Ishikawa (cell line): ENCODE results near the gene SYK.

ENCODE experiments used
- CEBPB ChIP-seq: IDR thresholded peaks from 2 replicates; pipeline ENCODE4 v1.6.1; 2012
- CREB1 ChIP-seq: IDR thresholded peaks from 2 replicates; pipeline ENCODE4 v1.6.1; 2012; ENCODE audit warnings: low read depth
- EGR1 ChIP-seq: IDR thresholded peaks from 2 replicates; pipeline ENCODE4 v1.6.1; 2012
- EP300 ChIP-seq: IDR thresholded peaks from 2 replicates; pipeline ENCODE4 v1.6.1; 2012; ENCODE audit warnings: borderline replicate concordance
- FOXM1 ChIP-seq: IDR thresholded peaks from 2 replicates; pipeline ENCODE4 v1.6.1; 2012; ENCODE audit warnings: low read depth, borderline replicate concordance
- NFIC ChIP-seq: IDR thresholded peaks from 2 replicates; pipeline ENCODE4 v1.6.1; 2012
- RAD21 ChIP-seq: IDR thresholded peaks from 2 replicates; pipeline ENCODE4 v1.6.1; 2012; ENCODE audit warnings: low read depth
- TAF1 ChIP-seq: IDR thresholded peaks from 2 replicates; pipeline ENCODE4 v1.6.1; 2012; ENCODE audit warnings: low read depth, mild to moderate bottlenecking
- TCF12 ChIP-seq: IDR thresholded peaks from 2 replicates; pipeline ENCODE4 v1.6.1; 2012; ENCODE audit warnings: low read depth
- TEAD4 ChIP-seq: IDR thresholded peaks from 2 replicates; pipeline ENCODE4 v1.6.1; 2012
- YY1 ChIP-seq: IDR thresholded peaks from 2 replicates; pipeline ENCODE4 v1.6.1; 2012; ENCODE audit warnings: low read depth
- ZBTB7A ChIP-seq: IDR thresholded peaks from 2 replicates; pipeline ENCODE4 v1.6.1; 2012; ENCODE audit warnings: low read depth
- TF ChIP-seq, protein P1 (sequence below): IDR thresholded peaks from 2 replicates; pipeline ENCODE4 v1.6.1; 2012; ENCODE audit warnings: low read depth, mild to moderate bottlenecking
- TF ChIP-seq, protein P2 (sequence below): IDR thresholded peaks from 2 replicates; pipeline ENCODE4 v1.6.1; 2012
- TF ChIP-seq, protein P3 (sequence below): IDR thresholded peaks from 2 replicates; pipeline ENCODE4 v1.6.1; 2012

Gene SYK

DNA sequence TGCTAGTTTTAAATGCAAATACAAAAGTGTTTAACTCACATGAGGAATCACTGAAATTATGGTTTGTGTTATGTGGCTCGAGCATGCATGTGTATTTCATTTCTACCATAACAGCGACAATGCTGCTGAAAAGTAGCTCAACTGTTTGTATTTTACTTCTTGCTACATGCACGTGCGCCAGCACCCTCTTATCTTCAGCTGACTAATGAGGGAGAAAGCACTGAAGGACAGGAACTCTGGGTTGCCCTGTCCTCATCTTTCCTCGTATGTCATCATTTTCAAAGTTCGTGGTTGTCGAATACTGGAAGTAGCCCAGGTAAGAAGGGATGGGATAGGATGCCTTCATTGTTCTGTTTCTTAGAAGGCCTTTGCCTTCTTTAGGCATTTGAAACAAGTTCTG is 120.3 kb downstream of the SYK start:
- no peak for TF ChIP-seq EP300
- TF ChIP-seq FOXM1, result no peak
- no peak for TF ChIP-seq CREB1
- TF ChIP-seq CEBPB, result no peak
- TF ChIP-seq ZBTB7A, result no peak
- TF ChIP-seq, protein P1, sequence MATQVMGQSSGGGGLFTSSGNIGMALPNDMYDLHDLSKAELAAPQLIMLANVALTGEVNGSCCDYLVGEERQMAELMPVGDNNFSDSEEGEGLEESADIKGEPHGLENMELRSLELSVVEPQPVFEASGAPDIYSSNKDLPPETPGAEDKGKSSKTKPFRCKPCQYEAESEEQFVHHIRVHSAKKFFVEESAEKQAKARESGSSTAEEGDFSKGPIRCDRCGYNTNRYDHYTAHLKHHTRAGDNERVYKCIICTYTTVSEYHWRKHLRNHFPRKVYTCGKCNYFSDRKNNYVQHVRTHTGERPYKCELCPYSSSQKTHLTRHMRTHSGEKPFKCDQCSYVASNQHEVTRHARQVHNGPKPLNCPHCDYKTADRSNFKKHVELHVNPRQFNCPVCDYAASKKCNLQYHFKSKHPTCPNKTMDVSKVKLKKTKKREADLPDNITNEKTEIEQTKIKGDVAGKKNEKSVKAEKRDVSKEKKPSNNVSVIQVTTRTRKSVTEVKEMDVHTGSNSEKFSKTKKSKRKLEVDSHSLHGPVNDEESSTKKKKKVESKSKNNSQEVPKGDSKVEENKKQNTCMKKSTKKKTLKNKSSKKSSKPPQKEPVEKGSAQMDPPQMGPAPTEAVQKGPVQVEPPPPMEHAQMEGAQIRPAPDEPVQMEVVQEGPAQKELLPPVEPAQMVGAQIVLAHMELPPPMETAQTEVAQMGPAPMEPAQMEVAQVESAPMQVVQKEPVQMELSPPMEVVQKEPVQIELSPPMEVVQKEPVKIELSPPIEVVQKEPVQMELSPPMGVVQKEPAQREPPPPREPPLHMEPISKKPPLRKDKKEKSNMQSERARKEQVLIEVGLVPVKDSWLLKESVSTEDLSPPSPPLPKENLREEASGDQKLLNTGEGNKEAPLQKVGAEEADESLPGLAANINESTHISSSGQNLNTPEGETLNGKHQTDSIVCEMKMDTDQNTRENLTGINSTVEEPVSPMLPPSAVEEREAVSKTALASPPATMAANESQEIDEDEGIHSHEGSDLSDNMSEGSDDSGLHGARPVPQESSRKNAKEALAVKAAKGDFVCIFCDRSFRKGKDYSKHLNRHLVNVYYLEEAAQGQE, result no peak
- no peak for TF ChIP-seq NFIC
- TF ChIP-seq TAF1, result no peak

DNA sequence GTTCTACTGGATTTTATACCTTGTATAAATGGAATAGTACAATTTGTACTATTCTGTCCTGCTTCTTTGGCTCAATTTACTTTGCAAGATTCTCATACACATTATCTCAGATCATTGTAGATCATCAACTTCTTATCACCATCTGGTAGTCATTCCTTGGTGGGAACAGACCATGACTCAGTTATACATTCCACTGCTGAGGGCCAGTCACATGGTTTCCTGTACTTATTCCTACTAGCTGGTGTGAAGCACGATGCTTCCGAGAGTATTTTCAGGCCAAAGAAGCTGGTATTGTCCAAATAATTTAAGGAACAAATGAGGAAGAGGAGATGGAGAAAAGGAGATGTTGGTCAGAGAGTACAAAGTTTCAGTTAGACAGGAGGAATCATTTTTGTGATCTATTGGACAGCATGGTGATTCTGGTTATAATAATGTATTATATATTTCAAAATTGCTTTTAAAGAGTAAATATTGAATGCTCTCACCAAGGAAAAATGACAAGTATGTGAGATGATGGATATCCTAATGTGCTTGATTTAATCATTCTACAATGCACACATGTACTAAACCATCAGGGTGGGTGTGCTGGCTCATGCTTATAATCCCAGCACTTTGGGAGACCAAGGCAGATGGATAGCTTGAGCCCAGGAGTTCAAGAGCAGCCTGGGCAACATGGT is 124.1 kb downstream of the SYK start:
- TF ChIP-seq TAF1 (no peak), CREB1 (no peak), ZBTB7A (no peak), CEBPB (no peak), YY1 (no peak), EP300 (no peak), TCF12 (no peak), EGR1 (no peak), RAD21 (no peak), FOXM1 (no peak), TEAD4 (no peak), NFIC (no peak)
- TF ChIP-seq, protein P2, sequence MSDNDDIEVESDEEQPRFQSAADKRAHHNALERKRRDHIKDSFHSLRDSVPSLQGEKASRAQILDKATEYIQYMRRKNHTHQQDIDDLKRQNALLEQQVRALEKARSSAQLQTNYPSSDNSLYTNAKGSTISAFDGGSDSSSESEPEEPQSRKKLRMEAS, result no peak
- TF ChIP-seq, protein P1, result no peak
- TF ChIP-seq, protein P3, sequence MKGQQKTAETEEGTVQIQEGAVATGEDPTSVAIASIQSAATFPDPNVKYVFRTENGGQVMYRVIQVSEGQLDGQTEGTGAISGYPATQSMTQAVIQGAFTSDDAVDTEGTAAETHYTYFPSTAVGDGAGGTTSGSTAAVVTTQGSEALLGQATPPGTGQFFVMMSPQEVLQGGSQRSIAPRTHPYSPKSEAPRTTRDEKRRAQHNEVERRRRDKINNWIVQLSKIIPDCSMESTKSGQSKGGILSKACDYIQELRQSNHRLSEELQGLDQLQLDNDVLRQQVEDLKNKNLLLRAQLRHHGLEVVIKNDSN, result no peak

DNA sequence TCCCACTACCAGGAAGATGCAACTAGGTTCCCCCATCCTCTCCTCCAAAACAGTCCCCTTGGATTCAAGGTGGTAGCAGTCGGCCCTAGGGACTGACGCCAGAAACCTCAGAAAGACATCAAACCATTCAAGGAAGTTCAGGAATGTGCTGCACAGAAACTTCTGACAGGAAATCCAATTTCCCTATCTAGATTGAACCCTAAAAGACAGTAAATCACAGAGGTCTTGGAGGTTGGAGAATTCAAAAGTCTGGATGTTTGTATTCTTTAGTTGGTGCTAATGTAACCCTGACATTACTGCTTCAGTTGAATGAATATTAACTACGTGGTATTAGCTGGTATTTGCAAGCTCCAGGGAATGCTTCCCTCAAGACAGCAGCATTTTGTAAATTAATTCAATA is 125.3 kb downstream of the SYK start:
- no peak for TF ChIP-seq TAF1
- TF ChIP-seq, protein P3, result no peak
- TF ChIP-seq EGR1, result no peak
- no peak for TF ChIP-seq ZBTB7A
- no peak for TF ChIP-seq YY1
- TF ChIP-seq RAD21, result no peak
- TF ChIP-seq NFIC, result no peak
- no peak for TF ChIP-seq CEBPB
- no peak for TF ChIP-seq EP300
- no peak for TF ChIP-seq TCF12
- TF ChIP-seq CREB1, result no peak

DNA sequence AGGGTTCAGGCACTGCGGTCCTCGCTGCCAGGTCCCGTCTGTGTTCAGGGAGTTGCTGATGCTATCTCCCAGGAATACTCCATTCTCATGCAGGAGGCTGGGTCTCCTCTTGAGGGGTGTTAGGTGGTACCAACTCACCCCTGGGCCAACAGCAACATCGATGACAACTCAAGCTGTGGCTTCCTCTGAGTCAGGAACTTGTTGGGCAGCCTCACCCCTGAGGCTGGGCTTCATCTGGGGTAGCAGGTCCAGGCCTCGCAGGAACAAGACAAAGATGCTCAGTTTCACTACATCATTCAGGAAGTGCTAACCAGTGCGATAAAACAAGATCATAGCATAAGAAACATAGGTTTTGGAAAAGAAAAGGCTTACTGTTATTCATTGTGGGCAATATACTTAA is 125.9 kb downstream of the SYK start:
- no peak for TF ChIP-seq FOXM1
- TF ChIP-seq TAF1, result no peak

DNA sequence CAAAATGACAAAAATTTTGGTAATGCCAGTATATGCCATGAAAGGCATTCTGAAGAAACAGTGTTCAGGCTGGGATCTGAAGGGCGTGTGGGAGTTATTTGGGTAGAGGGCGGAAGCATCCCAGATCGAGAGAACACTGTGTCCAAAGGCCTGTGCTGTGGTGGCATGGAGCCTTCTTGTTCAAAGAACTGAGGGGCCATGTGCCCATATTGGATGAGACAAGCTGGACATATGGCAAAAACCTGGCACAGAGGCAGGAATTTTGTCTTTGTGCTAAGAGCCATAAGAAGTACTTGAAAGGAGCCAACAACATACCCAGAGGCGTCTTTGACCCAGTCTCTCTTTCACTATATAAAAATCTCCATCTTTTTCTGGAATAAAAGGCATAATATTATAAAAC is 128.0 kb downstream of the SYK start:
- TF ChIP-seq NFIC, result no peak

DNA sequence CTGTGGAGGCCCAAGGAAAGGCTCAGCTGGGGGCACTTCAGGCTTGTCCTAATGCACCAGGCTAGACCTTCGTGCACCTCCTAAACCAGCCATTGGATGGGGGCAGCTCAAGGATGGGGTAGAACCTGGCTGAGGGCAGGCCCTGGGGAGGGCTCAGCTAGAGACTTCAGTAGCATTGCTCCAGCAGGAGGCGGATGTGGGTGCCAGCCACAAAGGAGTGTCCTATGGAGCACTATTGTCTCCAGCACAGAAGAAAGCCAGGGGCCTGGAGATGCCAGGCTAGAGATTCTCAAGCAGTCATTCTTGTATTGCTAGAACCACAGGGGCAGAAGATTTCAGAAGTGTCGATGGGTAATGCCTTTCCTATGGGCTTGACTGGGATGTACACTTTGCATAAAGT is 131.8 kb downstream of the SYK start:
- TF ChIP-seq CEBPB (no peak), CREB1 (no peak)
- TF ChIP-seq, protein P1, result no peak
